GM12878 (cell line): ENCODE results near the gene BHLHE23. TPM values are rescaled to one million over a fixed set of nuclear protein-coding genes. Genes with fewer than 3 reads are reported as not detected.

Experiments
- ATAC-seq: fragments of 200-7000 bp; cut with Tn5 transposase; 3 replicates; pipeline ENCODE4 v1.9.1; 2020; ENCODE audit warnings: mild to moderate bottlenecking, moderate library complexity
- BruUV-seq: library from RNA; stranded (reverse); fragments of 400-500 nt; replicated peaks from 2 replicates; lab custom pipeline; 2021; lab: Mats Ljungman, UMichigan
- CTCF ChIA-PET: fragments of 300-600 bp; sonication (Branson Sonifier 250); formaldehyde crosslinking; extraction: SDS; loops from one replicate; lab custom pipeline; 2021; ENCODE audit warnings: inconsistent platforms; lab: Yijun Ruan, JAX
- POLR2A ChIA-PET: fragments of 350-600 bp; formaldehyde crosslinking; extraction: SDS; loops from one replicate; lab custom pipeline; 2021; ENCODE audit warnings: inconsistent platforms; lab: Charles Lee
- RAD21 ChIA-PET: fragments of 300-600 bp; sonication (Branson Sonifier 250); formaldehyde crosslinking; loops from one replicate; lab custom pipeline; 2023; ENCODE audit warnings: antibody characterized with exemption; ENCODE audit not compliant: unreplicated experiment; lab: Charles Lee
- SMC1A ChIA-PET: fragments of 300-600 bp; sonication (Branson Sonifier 250); formaldehyde crosslinking; loops from one replicate; lab custom pipeline; 2023; ENCODE audit not compliant: unreplicated experiment, uncharacterized antibody; lab: Charles Lee
- DNase-seq: peaks from one replicate; pipeline ENCODE4 v3.0.0-alpha.2; 2011; ENCODE audit warnings: low read depth, low spot score
- FAIRE-seq: peaks from 3 replicates; lab custom pipeline; 2011; peaks lifted over from hg19 to GRCh38; lab: Jason Lieb, UNC
- H2AFZ ChIP-seq: 2 replicates; pipeline ENCODE4 v1.6.0; 2011; ENCODE audit warnings: low read depth, low read length, control low read depth; ENCODE audit not compliant: control insufficient read depth
- H3K27ac ChIP-seq: 2 replicates; pipeline ENCODE4 v1.5.1; 2011; ENCODE audit warnings: control low read depth; ENCODE audit not compliant: control insufficient read depth, insufficient read depth
- H3K27me3 ChIP-seq, 2 experiments: replicated peaks in 1 of 2; 2 replicates each; pipeline versions ENCODE4 v1.6.0 to v1.6.1; 2011; ENCODE audit warnings: low read length in 1 of 2; ENCODE audit not compliant: control insufficient read depth in 2 of 2, insufficient read depth in 2 of 2
- H3K36me3 ChIP-seq, 2 experiments: 2 replicates each; pipeline ENCODE4 v1.5.1; 2011; ENCODE audit warnings: low read length in 1 of 2; ENCODE audit not compliant: control insufficient read depth in 2 of 2, insufficient read depth in 2 of 2
- H3K4me1 ChIP-seq: 2 replicates; pipeline ENCODE4 v1.6.1; 2011; ENCODE audit warnings: mild to moderate bottlenecking, low read length, moderate library complexity, mixed read lengths; ENCODE audit not compliant: control insufficient read depth, insufficient read depth
- H3K4me2 ChIP-seq: 2 replicates; pipeline ENCODE4 v1.6.0; 2011; ENCODE audit warnings: control low read depth; ENCODE audit not compliant: control insufficient read depth, insufficient read depth
- H3K4me3 ChIP-seq: fragments of 200-600 bp; sonication (generic); 2 replicates; pipeline ENCODE4 v1.5.1; 2016
- H3K79me2 ChIP-seq: 2 replicates; pipeline ENCODE4 v1.6.0; 2011; ENCODE audit warnings: low read length; ENCODE audit not compliant: control insufficient read depth, insufficient read depth
- H3K9ac ChIP-seq: 2 replicates; pipeline ENCODE4 v1.8.0; 2011; ENCODE audit warnings: low read length, control low read depth, mixed read lengths; ENCODE audit not compliant: control insufficient read depth, insufficient read depth
- H3K9me3 ChIP-seq: replicated peaks from 3 replicates; pipeline ENCODE4 v1.5.1; 2011; ENCODE audit warnings: mild to moderate bottlenecking, low read length; ENCODE audit not compliant: control insufficient read depth, insufficient read depth
- H4K20me1 ChIP-seq: 2 replicates; pipeline ENCODE4 v1.6.0; 2011; ENCODE audit not compliant: control insufficient read depth, insufficient read depth
- CHD1 ChIP-seq: IDR thresholded peaks from 2 replicates; pipeline ENCODE4 v1.6.1; 2012; ENCODE audit warnings: low read depth, low read length, improper control_type of control experiment
- EED ChIP-seq: sonication (generic); IDR thresholded peaks from 2 replicates; pipeline ENCODE4 v1.6.1; 2016; ENCODE audit warnings: antibody characterized with exemption, low read depth
- EZH2 ChIP-seq: IDR thresholded peaks from 2 replicates; pipeline ENCODE4 v1.6.1; 2012; ENCODE audit warnings: low read depth, mild to moderate bottlenecking, control low read depth, inconsistent platforms, low read length, borderline replicate concordance; ENCODE audit not compliant: control insufficient read depth
- FOS ChIP-seq: IDR thresholded peaks from 3 replicates; pipeline ENCODE4 v1.6.1; 2011; ENCODE audit warnings: borderline replicate concordance; ENCODE audit not compliant: insufficient read length; ENCODE audit errors: extremely low read depth
- IKZF1 ChIP-seq: fragments of 450-650 bp; conservative IDR thresholded peaks from 2 replicates; pipeline ENCODE4 v1.6.1; 2017; ENCODE audit warnings: antibody characterized with exemption, mild to moderate bottlenecking
- KLF5 ChIP-seq: fragments of 450-650 bp; IDR thresholded peaks from 2 replicates; pipeline ENCODE4 v1.6.1; 2014; ENCODE audit warnings: mild to moderate bottlenecking; ENCODE audit not compliant: partially characterized antibody
- LARP7 ChIP-seq: fragments of 450-650 bp; IDR thresholded peaks from 2 replicates; pipeline ENCODE4 v1.6.1; 2017; ENCODE audit warnings: mild to moderate bottlenecking
- MEF2B ChIP-seq: fragments of 450-650 bp; IDR thresholded peaks from 2 replicates; pipeline ENCODE4 v1.6.1; 2018; ENCODE audit warnings: mild to moderate bottlenecking, moderate library complexity; ENCODE audit not compliant: partially characterized antibody, poor library complexity, severe bottlenecking
- POLR2AphosphoS2 ChIP-seq: IDR thresholded peaks from 2 replicates; pipeline ENCODE4 v1.6.1; 2011; ENCODE audit warnings: low read depth, mild to moderate bottlenecking, low read length, improper control_type of control experiment, moderate library complexity
- RB1 ChIP-seq: fragments of 450-650 bp; formaldehyde crosslinking; IDR thresholded peaks from 2 replicates; pipeline ENCODE4 v1.6.1; 2017; ENCODE audit warnings: mild to moderate bottlenecking, borderline replicate concordance
- RELA ChIP-seq: fragments of 450-650 bp; IDR thresholded peaks from 2 replicates; pipeline ENCODE4 v1.8.0; 2014; ENCODE audit warnings: borderline replicate concordance; ENCODE audit not compliant: partially characterized antibody
- ZNF207 ChIP-seq: fragments of 450-650 bp; IDR thresholded peaks from 2 replicates; pipeline ENCODE4 v1.6.1; 2014; ENCODE audit warnings: antibody characterized with exemption, mild to moderate bottlenecking, borderline replicate concordance
- WGBS: methylation state at CpG from one replicate; pipeline ENCODE4 v1.1.6; 2016; ENCODE audit warnings: low lambda C conversion rate; ENCODE audit not compliant: insufficient replicate concordance, insufficient coverage; ENCODE audit errors: missing lambda C conversion rate; 5-methylcytosine and 5-hydroxymethylcytosine counted together
- in situ Hi-C: fragments of 300-500 bp; cut with MboI; formaldehyde crosslinking; loops from 9 replicates; pipeline ENCODE4 v1.14.3; 2018; ENCODE audit warnings: mixed read lengths
- intact Hi-C: fragments of 100-400 bp; cut with micrococcal nuclease; formaldehyde crosslinking; loops from one replicate; pipeline ENCODE4 v1.14.2; 2022; ENCODE audit not compliant: unreplicated experiment
- polyA plus RNA-seq, 11 experiments: library from polyadenylated mRNA; depleted of rRNA in 4 of 11; unstranded in 6 of 11; stranded (reverse) in 5 of 11; fragments of >200 nt; fragmentation: Nextera tagmentation in 4 of 11; fragmentation: Illumina TruSeq in 1 of 11; extraction: Ambion mirVana in 4 of 11; extraction: Trizol in 1 of 11; gene quantifications; 1 replicate in 1 of 11; 2 replicates in 10 of 11; pipeline versions ENCODE4 v1.2.1 to v1.2.3, GENCODE V29; 2011 to 2016; ENCODE audit warnings: inconsistent platforms in 2 of 11, missing spikeins in 2 of 11, low read depth in 1 of 11
- total RNA-seq, 4 experiments: library from RNA; depleted of rRNA in 3 of 4; stranded (reverse); fragments of >200 nt in 3 of 4; fragmentation: Illumina TruSeq in 1 of 4; extraction: Trizol in 1 of 4; gene quantifications; 2 replicates each; pipeline versions ENCODE4 v1.2.1 to v1.2.3, GENCODE V29; 2013 to 2021
- TF ChIP-seq, protein P1 (sequence below): fragments of 450-650 bp; IDR thresholded peaks from 2 replicates; pipeline ENCODE4 v1.6.1; 2017; ENCODE audit warnings: borderline replicate concordance

BHLHE23 gene
- total and polyA plus RNA-seq, 10 of the 15 experiments (the other 5 are each of a cell fraction or from before 2014, with no cell fraction given), result 0.28 to 0.33 TPM; not detected in 8

DNA sequence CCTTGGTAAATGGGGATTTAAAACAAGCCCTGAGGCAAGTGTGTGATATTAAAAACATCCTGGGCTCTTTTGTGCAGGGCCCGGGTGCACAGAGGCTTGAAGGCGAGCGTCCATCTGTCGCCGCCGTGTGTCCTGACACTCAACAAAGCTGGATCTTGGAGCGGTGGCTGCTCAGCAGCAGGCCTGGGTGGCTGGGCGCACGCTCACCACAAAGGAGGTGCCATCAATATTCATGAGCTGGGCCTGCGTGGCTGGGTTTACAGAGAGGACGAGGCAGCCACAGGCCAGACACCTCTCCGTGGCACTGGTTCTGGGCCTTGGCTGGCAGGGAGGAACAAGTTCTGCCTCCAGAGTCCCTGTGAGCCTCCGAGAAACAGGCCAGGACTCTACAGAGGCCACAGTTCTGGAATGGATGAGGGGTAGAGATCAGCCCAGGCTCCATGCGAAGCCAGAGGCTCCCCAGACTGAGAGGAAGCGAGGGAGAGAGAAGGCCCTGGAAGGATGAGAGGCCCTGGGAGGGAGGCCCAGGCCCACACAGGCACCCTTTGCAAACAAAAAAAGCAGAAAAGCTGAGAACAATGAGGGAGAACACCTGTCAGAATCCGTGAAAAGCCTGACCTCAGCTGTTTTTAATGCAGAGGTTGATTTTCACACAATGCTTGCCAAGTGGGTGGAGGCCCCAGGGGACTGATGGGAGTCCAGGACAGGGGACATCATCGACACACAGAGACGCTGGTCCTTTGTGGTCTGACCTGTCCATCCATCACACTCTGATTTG, 21.9 kb downstream of the BHLHE23 start (continued):
- TF ChIP-seq FOS (no peak), MEF2B (peak; percentile 89), EZH2 (no peak), KLF5 (no peak), LARP7 (no peak), EED (no peak), RB1 (no peak), POLR2AphosphoS2 (no peak), RELA (no peak), IKZF1 (peak; percentile 40; the same call in 1 of the 2 replicates)
- TF ChIP-seq, protein P1, sequence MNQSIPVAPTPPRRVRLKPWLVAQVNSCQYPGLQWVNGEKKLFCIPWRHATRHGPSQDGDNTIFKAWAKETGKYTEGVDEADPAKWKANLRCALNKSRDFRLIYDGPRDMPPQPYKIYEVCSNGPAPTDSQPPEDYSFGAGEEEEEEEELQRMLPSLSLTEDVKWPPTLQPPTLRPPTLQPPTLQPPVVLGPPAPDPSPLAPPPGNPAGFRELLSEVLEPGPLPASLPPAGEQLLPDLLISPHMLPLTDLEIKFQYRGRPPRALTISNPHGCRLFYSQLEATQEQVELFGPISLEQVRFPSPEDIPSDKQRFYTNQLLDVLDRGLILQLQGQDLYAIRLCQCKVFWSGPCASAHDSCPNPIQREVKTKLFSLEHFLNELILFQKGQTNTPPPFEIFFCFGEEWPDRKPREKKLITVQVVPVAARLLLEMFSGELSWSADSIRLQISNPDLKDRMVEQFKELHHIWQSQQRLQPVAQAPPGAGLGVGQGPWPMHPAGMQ, result no peak
- TF ChIP-seq, all 136 proteins: peak for 8

DNA sequence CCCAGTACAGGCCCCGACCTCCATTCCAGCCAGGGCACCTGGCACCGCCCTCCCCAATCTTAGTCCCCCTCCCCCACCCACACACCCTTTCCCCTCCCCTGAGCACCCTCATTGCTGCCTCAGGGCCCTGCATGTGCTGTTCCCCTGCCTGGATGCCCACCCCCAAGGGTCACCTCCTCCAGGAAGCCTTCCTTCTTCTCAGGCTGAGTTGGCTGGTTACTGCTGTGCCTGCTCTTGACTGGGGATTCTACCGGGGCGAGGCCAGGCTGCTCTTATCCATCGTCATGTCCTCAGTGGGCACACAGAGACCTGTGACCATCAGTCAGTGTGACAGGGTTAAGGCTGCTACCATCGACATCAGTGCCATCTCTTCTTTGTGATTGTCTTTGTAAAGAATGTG, 23.6 kb downstream of the BHLHE23 start:
- in situ Hi-C loops, result no loop called here
- ChIA-PET POLR2A (no interaction called here), RAD21 (interaction anchor here (1.2 kb wide), 1 partner anchor 26 kb away, joined by 3 read pairs; no protein-coding TSS in a partner anchor), SMC1A (no interaction called here), CTCF (no interaction called here)
- Histone ChIP-seq H3K36me3 (no peaks in the 10 kb centered on the region), H3K4me1 (peaks cover 14% of the 10 kb centered on the region), H3K9me3 (no peaks in the 10 kb centered on the region), H3K4me2 (no peak overlapping the region), H3K9ac (no peak overlapping the region), H4K20me1 (peaks cover 6% of the 10 kb centered on the region; the same call in 1 of the 2 replicates), H3K27ac (no peak overlapping the region), H3K79me2 (no peaks in the 10 kb centered on the region), H2AFZ (no peak overlapping the region), H3K27me3 (peaks cover 0 to 15% of the 10 kb centered on the region in 2 experiments; a peak in 3 of 4 replicates), H3K4me3 (no peak overlapping the region)
- whole genome bisulfite sequencing, result 39% methylated on average over 4 of the region's 6 CpGs
- no peak for DNase-seq
- no peak for FAIRE-seq
- intact Hi-C loops, result no loop called here
- no peak for ATAC-seq
- TF ChIP-seq ZNF207, result no peak
- no peak for TF ChIP-seq MEF2B
- no peak for TF ChIP-seq CHD1
- BruUV-seq, result no TSS peak
